ENCODE results near the gene HEATR5B.

DNA sequence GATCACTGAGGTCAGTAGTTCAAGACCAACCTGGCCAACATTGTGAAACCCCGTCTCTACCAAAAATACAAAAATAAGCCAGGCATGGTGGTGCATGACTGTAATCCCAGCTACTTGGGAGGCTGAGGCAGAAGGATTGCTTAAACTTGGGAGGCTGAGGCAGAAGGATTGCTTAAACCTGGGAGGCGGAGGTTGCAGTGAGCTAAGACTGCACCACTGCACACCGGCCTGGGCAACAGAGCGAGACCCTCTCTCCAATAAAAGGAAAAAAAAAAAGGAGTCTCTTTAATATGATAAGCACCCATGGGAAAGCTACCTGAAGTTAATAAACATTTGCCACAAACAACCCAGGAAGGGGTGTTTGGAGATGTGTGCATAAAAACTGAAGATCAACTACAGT, 120.4 kb downstream of the HEATR5B start:
- TF ChIP-seq, protein P1, sequence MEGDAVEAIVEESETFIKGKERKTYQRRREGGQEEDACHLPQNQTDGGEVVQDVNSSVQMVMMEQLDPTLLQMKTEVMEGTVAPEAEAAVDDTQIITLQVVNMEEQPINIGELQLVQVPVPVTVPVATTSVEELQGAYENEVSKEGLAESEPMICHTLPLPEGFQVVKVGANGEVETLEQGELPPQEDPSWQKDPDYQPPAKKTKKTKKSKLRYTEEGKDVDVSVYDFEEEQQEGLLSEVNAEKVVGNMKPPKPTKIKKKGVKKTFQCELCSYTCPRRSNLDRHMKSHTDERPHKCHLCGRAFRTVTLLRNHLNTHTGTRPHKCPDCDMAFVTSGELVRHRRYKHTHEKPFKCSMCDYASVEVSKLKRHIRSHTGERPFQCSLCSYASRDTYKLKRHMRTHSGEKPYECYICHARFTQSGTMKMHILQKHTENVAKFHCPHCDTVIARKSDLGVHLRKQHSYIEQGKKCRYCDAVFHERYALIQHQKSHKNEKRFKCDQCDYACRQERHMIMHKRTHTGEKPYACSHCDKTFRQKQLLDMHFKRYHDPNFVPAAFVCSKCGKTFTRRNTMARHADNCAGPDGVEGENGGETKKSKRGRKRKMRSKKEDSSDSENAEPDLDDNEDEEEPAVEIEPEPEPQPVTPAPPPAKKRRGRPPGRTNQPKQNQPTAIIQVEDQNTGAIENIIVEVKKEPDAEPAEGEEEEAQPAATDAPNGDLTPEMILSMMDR (IDR thresholded peaks at IDR 0.05; ENCODE audit: low read depth, low read length), result no peak
- TF ChIP-seq POLR2A (IDR thresholded peaks at IDR 0.05; ENCODE audit: extremely low read depth, insufficient read length) (no peak), MYC (IDR thresholded peaks at IDR 0.05; ENCODE audit: low read depth, low read length) (no peak)
- TF ChIP-seq, protein P2, sequence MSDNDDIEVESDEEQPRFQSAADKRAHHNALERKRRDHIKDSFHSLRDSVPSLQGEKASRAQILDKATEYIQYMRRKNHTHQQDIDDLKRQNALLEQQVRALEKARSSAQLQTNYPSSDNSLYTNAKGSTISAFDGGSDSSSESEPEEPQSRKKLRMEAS (IDR thresholded peaks at IDR 0.05; ENCODE audit: low read depth, low read length), result no peak
